GM21360 (cell line): Measurements from ENCODE around the gene OTOGL.

Source experiments
- ATAC-seq: cut with Tn5 transposase; IDR thresholded peaks from one replicate; pipeline ENCODE4 v1.9.1; 2021; ENCODE audit warnings: mild to moderate bottlenecking, moderate library complexity; ENCODE audit not compliant: unreplicated experiment

The OTOGL gene

GRCh38 chr12:80353254-80353653, 253.9 kb downstream of the OTOGL start:
- ATAC-seq = no peak

- ATAC-seq = no peak
Measured at GRCh38 chr12:80356097-80356496, 256.8 kb downstream of the OTOGL start.

- ATAC-seq = no peak
Measured at GRCh38 chr12:80359703-80360102, 260.4 kb downstream of the OTOGL start.

- ATAC-seq = no peak
Measured at GRCh38 chr12:80364056-80364455, 264.7 kb downstream of the OTOGL start.

GRCh38 chr12:80373666-80374065, 274.3 kb downstream of the OTOGL start:
- no peak for ATAC-seq

- ATAC-seq = no peak
Measured at GRCh38 chr12:80374615-80375014, 275.3 kb downstream of the OTOGL start.

- no peak for ATAC-seq
Measured at GRCh38 chr12:80377140-80377794, 277.9 kb downstream of the OTOGL start.

- no peak for ATAC-seq
Measured at GRCh38 chr12:80381121-80381520, 281.8 kb downstream of the OTOGL start.

GRCh38 chr12:80382254-80382653, 282.9 kb downstream of the OTOGL start:
- ATAC-seq = no peak

GRCh38 chr12:80400571-80400991, 301.2 kb downstream of the OTOGL start:
- no peak for ATAC-seq

GRCh38 chr12:80401191-80401590, 301.9 kb downstream of the OTOGL start:
- no peak for ATAC-seq

GRCh38 chr12:80404629-80405028, 305.3 kb downstream of the OTOGL start:
- no peak for ATAC-seq

- ATAC-seq = no peak
Measured at GRCh38 chr12:80406253-80406652, 306.9 kb downstream of the OTOGL start.

- ATAC-seq = peak; percentile 46
Measured at GRCh38 chr12:80411787-80412186, 312.4 kb downstream of the OTOGL start.

- peak; percentile 70 for ATAC-seq
Measured at GRCh38 chr12:80412343-80412953, 313.1 kb downstream of the OTOGL start.

- no peak for ATAC-seq
Measured at GRCh38 chr12:80413462-80413861, 314.1 kb downstream of the OTOGL start.

GRCh38 chr12:80415466-80415865, 316.1 kb downstream of the OTOGL start:
- ATAC-seq = no peak

GRCh38 chr12:80419644-80420043, 320.3 kb downstream of the OTOGL start:
- ATAC-seq = no peak

GRCh38 chr12:80420075-80420474, 320.7 kb downstream of the OTOGL start:
- no peak for ATAC-seq

- no peak for ATAC-seq
Measured at GRCh38 chr12:80422550-80422949, 323.2 kb downstream of the OTOGL start.
